ENCODE data around the gene CCNK.

Gene CCNK

GRCh38 chr14:99529899-99530298 is 48.7 kb downstream of the CCNK start:
- no peaks in the 10 kb centered on the region for H3K27me3 ChIP-seq (ENCODE audit: control insufficient read depth in 3 of 3, insufficient read depth in 3 of 3, low read depth in 1 of 3, low read length in 3 of 3)
- peak overlapping the region; percentile 99 for H2AK5ac ChIP-seq (ENCODE audit: low read depth, low read length)
- H2BK5ac ChIP-seq (ENCODE audit: low read length): peak overlapping the region; percentile 56
- H3K4me3 ChIP-seq (ENCODE audit: low read length in 2 of 2): no peak overlapping the region
- no peak overlapping the region for H3K23ac ChIP-seq (ENCODE audit: low read depth, low read length, poor library complexity)
- H3K4ac ChIP-seq (ENCODE audit: low read length): no peak overlapping the region
- H3K27ac ChIP-seq (replicated peaks; ENCODE audit: low read length): no peak overlapping the region
- H2BK120ac ChIP-seq (ENCODE audit: low read depth, low read length): peak overlapping the region; percentile 25
- H3K14ac ChIP-seq (ENCODE audit: low read length): peak overlapping the region; percentile 64
- H3K4me2 ChIP-seq (ENCODE audit: insufficient read depth, low read length, poor library complexity, severe bottlenecking): no peak overlapping the region
- WGBS, 2 donors (ENCODE audit: extremely low coverage in 2 of 2, insufficient read length in 2 of 2, insufficient replicate concordance in 1 of 2): no CpG with 5 or more reads among the region's 4 CpGs
- no peak overlapping the region for H2AFZ ChIP-seq (ENCODE audit: low read length)
- peaks cover 0 to 2% of the 10 kb centered on the region in 2 donors for H3K36me3 ChIP-seq (replicated peaks in 1 of 2; ENCODE audit: control insufficient read depth in 2 of 2, insufficient read depth in 2 of 2, low read length in 2 of 2)
- peak overlapping the region; percentile 79 for H2BK12ac ChIP-seq (ENCODE audit: low read length)
- H4K91ac ChIP-seq (ENCODE audit: low read depth, low read length, poor library complexity): peak overlapping the region; percentile 24
- no peak overlapping the region for H4K8ac ChIP-seq (ENCODE audit: low read depth, low read length)
- H3K9me3 ChIP-seq (replicated peaks in 1 of 2; ENCODE audit: control insufficient read depth in 2 of 2, insufficient read depth in 1 of 2, low read depth in 1 of 2, low read length in 2 of 2): no peaks in the 10 kb centered on the region
- peak overlapping the region; percentile 46 for H3K9ac ChIP-seq (ENCODE audit: low read depth, low read length, poor library complexity)
- H3K79me1 ChIP-seq (ENCODE audit: low read depth, low read length): peaks cover 13% of the 10 kb centered on the region
- peak overlapping the region; percentile 71 for H3K18ac ChIP-seq (ENCODE audit: low read length)
- H2BK15ac ChIP-seq (ENCODE audit: low read length): peak overlapping the region; percentile 98
- H3K4me1 ChIP-seq (ENCODE audit: control insufficient read depth in 2 of 2, insufficient read depth in 1 of 2, low read depth in 1 of 2, low read length in 2 of 2): peaks cover 39 to 60% of the 10 kb centered on the region in 2 donors
- no peak for DNase-seq (ENCODE audit: low spot score)

- Histone ChIP-seq H2BK15ac (ENCODE audit: low read length) (peak overlapping the region; percentile 98), H3K14ac (ENCODE audit: low read length) (peak overlapping the region; percentile 64), H3K4me3 (ENCODE audit: low read length in 2 of 2) (no peak overlapping the region), H3K4ac (ENCODE audit: low read length) (no peak overlapping the region), H3K18ac (ENCODE audit: low read length) (peak overlapping the region; percentile 71), H3K79me1 (ENCODE audit: low read depth, low read length) (peaks cover 11% of the 10 kb centered on the region), H4K91ac (ENCODE audit: low read depth, low read length, poor library complexity) (peak overlapping the region; percentile 24), H2AFZ (ENCODE audit: low read length) (no peak overlapping the region), H2AK5ac (ENCODE audit: low read depth, low read length) (peak overlapping the region; percentile 99), H3K27me3 (ENCODE audit: control insufficient read depth in 3 of 3, insufficient read depth in 3 of 3, low read depth in 1 of 3, low read length in 3 of 3) (no peaks in the 10 kb centered on the region), H4K8ac (ENCODE audit: low read depth, low read length) (no peak overlapping the region), H3K27ac (replicated peaks; ENCODE audit: low read length) (peak overlapping the region; percentile 29), H3K9me3 (replicated peaks in 1 of 2; ENCODE audit: control insufficient read depth in 2 of 2, insufficient read depth in 1 of 2, low read depth in 1 of 2, low read length in 2 of 2) (no peaks in the 10 kb centered on the region), H2BK120ac (ENCODE audit: low read depth, low read length) (peak overlapping the region; percentile 25), H2BK12ac (ENCODE audit: low read length) (peak overlapping the region; percentile 85), H3K23ac (ENCODE audit: low read depth, low read length, poor library complexity) (no peak overlapping the region), H3K36me3 (replicated peaks in 1 of 2; ENCODE audit: control insufficient read depth in 2 of 2, insufficient read depth in 2 of 2, low read length in 2 of 2) (peaks cover 0 to 2% of the 10 kb centered on the region in 2 donors), H3K4me1 (ENCODE audit: control insufficient read depth in 2 of 2, insufficient read depth in 1 of 2, low read depth in 1 of 2, low read length in 2 of 2) (peaks cover 41 to 61% of the 10 kb centered on the region in 2 donors), H2BK5ac (ENCODE audit: low read length) (peak overlapping the region; percentile 56), H3K9ac (ENCODE audit: low read depth, low read length, poor library complexity) (peak overlapping the region; percentile 45), H3K4me2 (ENCODE audit: insufficient read depth, low read length, poor library complexity, severe bottlenecking) (peak overlapping the region; percentile 37)
- DNase-seq (ENCODE audit: low spot score): no peak
- no CpG with 5 or more reads among the region's 19 CpGs for WGBS, 2 donors (ENCODE audit: extremely low coverage in 2 of 2, insufficient read length in 2 of 2, insufficient replicate concordance in 1 of 2)
These were observed 49.4 kb downstream of the CCNK start for GRCh38 chr14:99530407-99531155.

GRCh38 chr14:99531251-99532096 is 50.3 kb downstream of the CCNK start:
- no peak overlapping the region for H4K8ac ChIP-seq (ENCODE audit: low read depth, low read length)
- H3K9me3 ChIP-seq (replicated peaks in 1 of 2; ENCODE audit: control insufficient read depth in 2 of 2, insufficient read depth in 1 of 2, low read depth in 1 of 2, low read length in 2 of 2): no peaks in the 10 kb centered on the region
- H2AK5ac ChIP-seq (ENCODE audit: low read depth, low read length): peak overlapping the region; percentile 99
- H3K79me1 ChIP-seq (ENCODE audit: low read depth, low read length): peaks cover 7% of the 10 kb centered on the region
- WGBS, 2 donors (ENCODE audit: extremely low coverage in 2 of 2, insufficient read length in 2 of 2, insufficient replicate concordance in 1 of 2): no CpG with 5 or more reads among the region's 14 CpGs
- no peaks in the 10 kb centered on the region for H3K27me3 ChIP-seq (ENCODE audit: control insufficient read depth in 3 of 3, insufficient read depth in 3 of 3, low read depth in 1 of 3, low read length in 3 of 3)
- H4K91ac ChIP-seq (ENCODE audit: low read depth, low read length, poor library complexity): no peak overlapping the region
- H2BK5ac ChIP-seq (ENCODE audit: low read length): no peak overlapping the region
- no peak overlapping the region for H3K9ac ChIP-seq (ENCODE audit: low read depth, low read length, poor library complexity)
- H3K27ac ChIP-seq (replicated peaks; ENCODE audit: low read length): no peak overlapping the region
- DNase-seq (ENCODE audit: low spot score): peak; percentile 56
- H3K23ac ChIP-seq (ENCODE audit: low read depth, low read length, poor library complexity): no peak overlapping the region
- H3K4me1 ChIP-seq (ENCODE audit: control insufficient read depth in 2 of 2, insufficient read depth in 1 of 2, low read depth in 1 of 2, low read length in 2 of 2): peaks cover 46 to 59% of the 10 kb centered on the region in 2 donors
- no peak overlapping the region for H3K18ac ChIP-seq (ENCODE audit: low read length)
- H3K4me3 ChIP-seq (ENCODE audit: low read length in 2 of 2): no peak overlapping the region
- H3K14ac ChIP-seq (ENCODE audit: low read length): no peak overlapping the region
- peaks cover 0 to 2% of the 10 kb centered on the region in 2 donors for H3K36me3 ChIP-seq (replicated peaks in 1 of 2; ENCODE audit: control insufficient read depth in 2 of 2, insufficient read depth in 2 of 2, low read length in 2 of 2)
- no peak overlapping the region for H2AFZ ChIP-seq (ENCODE audit: low read length)
- peak overlapping the region; percentile 66 for H2BK12ac ChIP-seq (ENCODE audit: low read length)
- peak overlapping the region; percentile 68 for H2BK15ac ChIP-seq (ENCODE audit: low read length)
- H3K4ac ChIP-seq (ENCODE audit: low read length): peak overlapping the region; percentile 45
- H3K4me2 ChIP-seq (ENCODE audit: insufficient read depth, low read length, poor library complexity, severe bottlenecking): peak overlapping the region; percentile 37
- H2BK120ac ChIP-seq (ENCODE audit: low read depth, low read length): no peak overlapping the region

- H3K4me1 ChIP-seq (ENCODE audit: control insufficient read depth in 2 of 2, insufficient read depth in 1 of 2, low read depth in 1 of 2, low read length in 2 of 2): peaks cover 54 to 64% of the 10 kb centered on the region in 2 donors
- no peak for DNase-seq (ENCODE audit: low spot score)
- H3K14ac ChIP-seq (ENCODE audit: low read length): no peak overlapping the region
- no peak overlapping the region for H4K8ac ChIP-seq (ENCODE audit: low read depth, low read length)
- WGBS, 2 donors (ENCODE audit: extremely low coverage in 2 of 2, insufficient read length in 2 of 2, insufficient replicate concordance in 1 of 2): no CpG with 5 or more reads among the region's 5 CpGs
- no peak overlapping the region for H2AFZ ChIP-seq (ENCODE audit: low read length)
- H2BK15ac ChIP-seq (ENCODE audit: low read length): peak overlapping the region; percentile 68
- H3K9me3 ChIP-seq (replicated peaks in 1 of 2; ENCODE audit: control insufficient read depth in 2 of 2, insufficient read depth in 1 of 2, low read depth in 1 of 2, low read length in 2 of 2): no peaks in the 10 kb centered on the region
- no peak overlapping the region for H4K91ac ChIP-seq (ENCODE audit: low read depth, low read length, poor library complexity)
- H3K18ac ChIP-seq (ENCODE audit: low read length): peak overlapping the region; percentile 64
- H3K23ac ChIP-seq (ENCODE audit: low read depth, low read length, poor library complexity): no peak overlapping the region
- no peak overlapping the region for H3K9ac ChIP-seq (ENCODE audit: low read depth, low read length, poor library complexity)
- H2AK5ac ChIP-seq (ENCODE audit: low read depth, low read length): peak overlapping the region; percentile 85
- no peak overlapping the region for H2BK120ac ChIP-seq (ENCODE audit: low read depth, low read length)
- peaks cover 0 to 2% of the 10 kb centered on the region in 2 donors for H3K36me3 ChIP-seq (replicated peaks in 1 of 2; ENCODE audit: control insufficient read depth in 2 of 2, insufficient read depth in 2 of 2, low read length in 2 of 2)
- peak overlapping the region; percentile 45 for H3K4ac ChIP-seq (ENCODE audit: low read length)
- no peak overlapping the region for H3K4me3 ChIP-seq (ENCODE audit: low read length in 2 of 2)
- peaks cover 8% of the 10 kb centered on the region for H3K79me1 ChIP-seq (ENCODE audit: low read depth, low read length)
- H3K27me3 ChIP-seq (ENCODE audit: control insufficient read depth in 3 of 3, insufficient read depth in 3 of 3, low read depth in 1 of 3, low read length in 3 of 3): no peaks in the 10 kb centered on the region
- no peak overlapping the region for H3K27ac ChIP-seq (replicated peaks; ENCODE audit: low read length)
- no peak overlapping the region for H3K4me2 ChIP-seq (ENCODE audit: insufficient read depth, low read length, poor library complexity, severe bottlenecking)
- no peak overlapping the region for H2BK5ac ChIP-seq (ENCODE audit: low read length)
- H2BK12ac ChIP-seq (ENCODE audit: low read length): no peak overlapping the region
These were observed 51.1 kb downstream of the CCNK start for GRCh38 chr14:99532310-99532709.

Measured in neuronal stem cell (in vitro differentiated cells).